Osteoblast (primary cell): ENCODE results near the gene LCNL1. TPM values are rescaled to one million over a fixed set of nuclear protein-coding genes. Genes with fewer than 3 reads are reported as not detected.

Experiments
- DNase-seq: peaks from one replicate; pipeline ENCODE4 v3.0.0; 2011; ENCODE audit warnings: low spot score, mixed read lengths; ENCODE audit not compliant: insufficient read length; ENCODE audit errors: missing footprints
- H2AFZ ChIP-seq: 2 replicates; pipeline ENCODE4 v1.6.0; 2011; ENCODE audit warnings: mild to moderate bottlenecking, low read length
- H3K27ac ChIP-seq: 2 replicates; pipeline ENCODE4 v1.5.1; 2011; ENCODE audit warnings: mild to moderate bottlenecking, low read depth, low read length, moderate library complexity
- H3K27me3 ChIP-seq: 2 replicates; pipeline ENCODE4 v1.6.0; 2012; ENCODE audit warnings: mild to moderate bottlenecking, control low read depth, inconsistent platforms, low read length, moderate library complexity; ENCODE audit not compliant: insufficient read depth
- H3K36me3 ChIP-seq: 2 replicates; pipeline ENCODE4 v1.5.1; 2011; ENCODE audit warnings: mild to moderate bottlenecking, low read length, control low read depth, moderate library complexity; ENCODE audit not compliant: insufficient read depth
- H3K4me1 ChIP-seq: 2 replicates; pipeline ENCODE4 v1.5.1; 2011; ENCODE audit warnings: mild to moderate bottlenecking, low read length, control low read depth, moderate library complexity; ENCODE audit not compliant: insufficient read depth
- H3K4me2 ChIP-seq: 2 replicates; pipeline ENCODE4 v1.6.0; 2011; ENCODE audit warnings: mild to moderate bottlenecking, low read length; ENCODE audit not compliant: insufficient read depth
- H3K4me3 ChIP-seq: fragments of 200-600 bp; sonication (generic); 3 replicates; pipeline ENCODE4 v1.5.1; 2012; ENCODE audit warnings: mild to moderate bottlenecking, low read length, inconsistent platforms; ENCODE audit not compliant: insufficient read depth
- H3K79me2 ChIP-seq: 2 replicates; pipeline ENCODE4 v1.6.0; 2012; ENCODE audit warnings: mild to moderate bottlenecking, low read length, control low read depth, inconsistent platforms; ENCODE audit not compliant: insufficient read depth
- H3K9me3 ChIP-seq: 2 replicates; pipeline ENCODE4 v1.5.1; 2011; ENCODE audit warnings: low read depth, low read length, control low read depth
- H4K20me1 ChIP-seq: 2 replicates; pipeline ENCODE4 v1.6.0; 2012; ENCODE audit warnings: mild to moderate bottlenecking, low read length, control low read depth; ENCODE audit not compliant: insufficient read depth
- total RNA-seq: library from RNA; depleted of rRNA; stranded (reverse); fragments of >200 nt; gene quantifications from 2 replicates; pipeline ENCODE4 v1.2.3, GENCODE V29; 2012
- TF ChIP-seq, protein P1 (sequence below): IDR thresholded peaks from 2 replicates; pipeline ENCODE4 v1.5.1; 2011; ENCODE audit warnings: mild to moderate bottlenecking, low read depth, low read length, moderate library complexity; ENCODE audit errors: extremely low read depth

The LCNL1 gene
- total RNA-seq, 1 donor, result 5.4 TPM

DNA sequence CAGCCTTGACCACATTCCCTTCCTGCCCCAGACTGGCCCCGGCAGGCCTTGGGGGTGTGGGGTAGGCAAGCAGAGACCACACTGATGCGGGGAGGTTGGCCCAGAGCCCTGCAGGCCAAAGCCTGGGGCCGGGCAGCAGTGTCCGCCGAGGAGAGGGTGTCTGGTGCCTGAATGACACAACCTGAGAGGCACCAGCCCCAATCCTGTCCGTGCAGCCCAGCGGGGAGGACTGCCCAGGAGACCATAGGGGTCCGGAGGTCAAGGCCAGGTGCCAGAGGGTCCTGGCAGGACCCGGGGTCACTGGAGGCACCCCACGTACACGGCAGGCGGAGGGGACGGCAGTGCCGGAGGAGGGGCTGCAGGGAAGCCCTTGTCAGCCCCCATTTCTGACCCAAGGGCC, 11.0 kb upstream of the LCNL1 start:
- TF ChIP-seq, protein P1, sequence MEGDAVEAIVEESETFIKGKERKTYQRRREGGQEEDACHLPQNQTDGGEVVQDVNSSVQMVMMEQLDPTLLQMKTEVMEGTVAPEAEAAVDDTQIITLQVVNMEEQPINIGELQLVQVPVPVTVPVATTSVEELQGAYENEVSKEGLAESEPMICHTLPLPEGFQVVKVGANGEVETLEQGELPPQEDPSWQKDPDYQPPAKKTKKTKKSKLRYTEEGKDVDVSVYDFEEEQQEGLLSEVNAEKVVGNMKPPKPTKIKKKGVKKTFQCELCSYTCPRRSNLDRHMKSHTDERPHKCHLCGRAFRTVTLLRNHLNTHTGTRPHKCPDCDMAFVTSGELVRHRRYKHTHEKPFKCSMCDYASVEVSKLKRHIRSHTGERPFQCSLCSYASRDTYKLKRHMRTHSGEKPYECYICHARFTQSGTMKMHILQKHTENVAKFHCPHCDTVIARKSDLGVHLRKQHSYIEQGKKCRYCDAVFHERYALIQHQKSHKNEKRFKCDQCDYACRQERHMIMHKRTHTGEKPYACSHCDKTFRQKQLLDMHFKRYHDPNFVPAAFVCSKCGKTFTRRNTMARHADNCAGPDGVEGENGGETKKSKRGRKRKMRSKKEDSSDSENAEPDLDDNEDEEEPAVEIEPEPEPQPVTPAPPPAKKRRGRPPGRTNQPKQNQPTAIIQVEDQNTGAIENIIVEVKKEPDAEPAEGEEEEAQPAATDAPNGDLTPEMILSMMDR, result no peak
- no peaks in the 10 kb centered on the region for H3K27me3 ChIP-seq
- no peaks in the 10 kb centered on the region for H4K20me1 ChIP-seq
- H3K9me3 ChIP-seq, result no peaks in the 10 kb centered on the region
- DNase-seq, result no peak
- no peak overlapping the region for H2AFZ ChIP-seq
- H3K4me1 ChIP-seq, result no peaks in the 10 kb centered on the region
- H3K79me2 ChIP-seq, result no peaks in the 10 kb centered on the region
- no peak overlapping the region for H3K27ac ChIP-seq
- no peak overlapping the region for H3K4me2 ChIP-seq
- no peak overlapping the region for H3K4me3 ChIP-seq
- H3K36me3 ChIP-seq, result no peaks in the 10 kb centered on the region

DNA sequence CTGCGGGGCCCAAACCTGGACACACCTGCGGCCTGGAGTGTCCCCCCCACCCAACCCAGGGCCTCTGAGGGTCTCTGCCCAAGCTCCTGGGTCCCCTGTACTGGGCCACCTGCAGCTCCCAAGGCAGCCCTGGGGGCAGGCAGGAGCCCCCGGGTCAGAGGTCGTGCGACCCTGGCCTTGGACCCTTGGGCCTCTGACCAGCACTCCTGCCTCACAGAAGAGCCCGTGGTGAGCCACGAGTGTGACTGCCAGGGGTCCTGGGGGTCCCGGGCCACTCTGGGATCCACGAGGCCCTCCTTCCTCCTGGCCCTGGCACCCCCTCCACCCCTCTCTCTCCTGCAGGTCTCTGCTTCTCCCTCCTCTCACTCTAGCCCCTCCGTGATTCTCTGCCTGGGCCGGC, 10.5 kb upstream of the LCNL1 start:
- DNase-seq, result no peak
- Histone ChIP-seq H3K9me3 (no peaks in the 10 kb centered on the region), H3K4me2 (no peak overlapping the region), H3K4me1 (no peaks in the 10 kb centered on the region), H3K27me3 (no peaks in the 10 kb centered on the region), H3K79me2 (no peaks in the 10 kb centered on the region), H2AFZ (no peak overlapping the region), H4K20me1 (no peaks in the 10 kb centered on the region), H3K4me3 (no peak overlapping the region), H3K27ac (no peak overlapping the region), H3K36me3 (no peaks in the 10 kb centered on the region)
- TF ChIP-seq, protein P1, result no peak

DNA sequence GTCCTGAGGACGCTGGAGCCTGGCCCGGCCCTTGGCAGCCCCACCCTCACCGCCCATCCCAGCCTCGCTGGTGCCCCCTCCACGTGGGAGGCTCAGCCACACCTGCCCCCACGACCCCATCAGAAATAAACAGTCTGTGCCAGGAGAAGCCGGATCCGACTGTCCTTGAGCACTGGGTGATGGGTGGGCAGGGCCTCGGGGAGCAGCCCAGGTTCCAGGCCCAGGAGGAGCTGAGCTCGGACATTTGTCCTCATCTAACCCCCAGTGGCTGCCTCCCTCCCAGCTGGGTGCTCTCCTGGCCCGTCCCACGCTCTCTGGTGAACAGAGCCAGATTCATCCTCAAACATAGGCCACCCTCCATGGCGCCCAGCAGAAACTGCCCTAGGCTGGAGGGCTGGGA, 10.1 kb upstream of the LCNL1 start:
- no peaks in the 10 kb centered on the region for H3K27me3 ChIP-seq

DNA sequence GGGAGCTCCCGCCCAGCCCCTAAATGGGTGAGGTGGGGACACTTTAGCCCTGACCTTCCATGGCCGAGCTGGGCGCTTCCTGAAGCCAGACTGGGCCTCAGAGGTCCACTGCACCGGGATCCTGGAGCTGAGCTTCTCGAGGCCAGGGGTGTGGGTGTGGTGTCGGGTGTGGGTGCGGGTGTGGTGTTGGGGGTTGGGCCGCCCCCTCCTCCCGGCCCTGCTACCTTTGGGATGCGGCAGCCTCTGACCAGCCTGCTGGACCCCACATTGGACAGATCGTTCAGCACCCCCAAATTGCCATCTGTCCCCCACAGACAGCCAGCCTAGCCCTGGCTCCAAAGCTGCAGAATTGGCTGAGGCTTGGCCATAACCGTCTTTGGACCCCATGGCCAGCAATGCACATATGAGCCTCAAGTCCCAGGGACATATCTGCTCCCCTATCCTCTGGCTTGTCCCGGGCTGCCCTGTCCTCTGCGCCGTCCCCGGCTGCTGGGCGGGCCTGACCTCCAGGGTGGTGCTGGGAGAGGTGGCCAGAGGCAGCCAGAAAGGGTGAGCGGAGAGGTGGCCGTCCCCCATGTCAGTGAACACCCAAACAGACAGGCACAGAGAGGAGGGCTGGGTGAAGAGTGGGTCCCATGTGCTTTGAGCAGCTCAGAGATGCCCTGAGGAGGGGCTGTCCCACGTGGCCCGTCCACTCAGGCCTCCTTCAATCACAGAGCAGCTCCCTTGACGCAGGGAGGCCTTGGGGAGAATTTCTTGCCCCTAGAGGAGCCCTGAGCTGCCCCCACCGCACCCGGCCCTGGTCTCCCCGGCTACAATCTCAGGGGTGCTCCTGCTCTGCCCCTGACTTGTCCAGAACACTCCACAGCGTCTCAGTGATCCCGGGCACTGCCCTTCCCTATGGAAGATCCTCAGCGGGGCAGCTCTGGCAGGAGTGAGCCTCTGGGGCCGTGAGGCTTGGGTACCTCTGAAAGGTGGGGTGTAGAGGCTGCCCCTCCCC, 8.9 kb upstream of the LCNL1 start:
- H2AFZ ChIP-seq, result no peak overlapping the region
- H4K20me1 ChIP-seq, result no peaks in the 10 kb centered on the region
- no peak overlapping the region for H3K4me3 ChIP-seq
- no peaks in the 10 kb centered on the region for H3K36me3 ChIP-seq
- H3K27me3 ChIP-seq, result no peaks in the 10 kb centered on the region
- no peak overlapping the region for H3K4me2 ChIP-seq
- H3K4me1 ChIP-seq, result peaks cover 5% of the 10 kb centered on the region
- H3K27ac ChIP-seq, result no peak overlapping the region
- H3K79me2 ChIP-seq, result no peaks in the 10 kb centered on the region
- H3K9me3 ChIP-seq, result no peaks in the 10 kb centered on the region
- TF ChIP-seq, protein P1, result no peak
- DNase-seq, result no peak

More for the DNA sequence above, 10.1 kb upstream of the LCNL1 start:
- H3K27ac ChIP-seq, result no peak overlapping the region
- TF ChIP-seq, protein P1, result no peak
- no peaks in the 10 kb centered on the region for H4K20me1 ChIP-seq
- H3K4me1 ChIP-seq, result peaks cover under 1% of the 10 kb centered on the region
- no peak overlapping the region for H3K4me3 ChIP-seq
- no peaks in the 10 kb centered on the region for H3K36me3 ChIP-seq
- no peaks in the 10 kb centered on the region for H3K9me3 ChIP-seq
- H2AFZ ChIP-seq, result no peak overlapping the region
- H3K79me2 ChIP-seq, result no peaks in the 10 kb centered on the region
- H3K4me2 ChIP-seq, result no peak overlapping the region
- DNase-seq, result no peak
